ENCODE results near the gene CCDC93. TPM values are rescaled to one million over a fixed set of nuclear protein-coding genes. Genes with fewer than 3 reads are reported as not detected.

Gene CCDC93
- total and polyA plus RNA-seq, 2 of the 4 experiments (the other 2 are of a cell fraction): 8.1 to 17.2 TPM

- Histone ChIP-seq H3K4me2 (ENCODE audit: low read depth, low read length) (no peak overlapping the region; the same call in 1 of the 2 replicates), H3K9me1 (ENCODE audit: insufficient read depth, low read length) (no peaks in the 10 kb centered on the region)
Observed at GRCh38 chr2:118046634-118047210, 32.9 kb upstream of the CCDC93 start.

More at GRCh38 chr2:118046634-118047210, 32.9 kb upstream of the CCDC93 start:
- Histone ChIP-seq H2BK5ac (ENCODE audit: low read depth, low read length, poor library complexity, severe bottlenecking) (no peak overlapping the region), H4K5ac (ENCODE audit: low read depth, low read length) (no peak overlapping the region), H3K9me3 (ENCODE audit: control insufficient read depth, insufficient read depth, low read length) (no peaks in the 10 kb centered on the region), H3K27ac (ENCODE audit: insufficient read depth, low read length) (no peak overlapping the region), H2AFZ (replicated peaks; ENCODE audit: low read length, poor library complexity) (no peak overlapping the region), H3K56ac (ENCODE audit: extremely low read depth, insufficient read depth, low read length) (no peak overlapping the region), H3K4me3 (ENCODE audit: insufficient read depth, low read depth, low read length) (no peak overlapping the region), H3K18ac (ENCODE audit: low read depth, low read length) (no peak overlapping the region), H3K14ac (replicated peaks; ENCODE audit: low read depth, low read length) (no peak overlapping the region), H2AK5ac (ENCODE audit: low read depth, low read length) (no peak overlapping the region), H4K20me1 (ENCODE audit: insufficient read depth, low read length) (no peaks in the 10 kb centered on the region), H3K23ac (ENCODE audit: low read depth, low read length) (no peak overlapping the region), H4K91ac (ENCODE audit: insufficient read depth, low read depth, low read length) (no peak overlapping the region), H3K4me1 (ENCODE audit: control insufficient read depth, insufficient read depth, low read length) (no peaks in the 10 kb centered on the region), H2BK120ac (ENCODE audit: low read depth, low read length) (no peak overlapping the region), H3K36me3 (ENCODE audit: control insufficient read depth, insufficient read depth, low read length) (no peaks in the 10 kb centered on the region), H2BK20ac (ENCODE audit: low read depth, low read length) (no peak overlapping the region), H3K4ac (ENCODE audit: low read depth, low read length) (no peak overlapping the region), H2AK9ac (replicated peaks; ENCODE audit: low read depth, low read length, poor library complexity) (no peak overlapping the region), H2BK15ac (ENCODE audit: low read depth, low read length) (no peak overlapping the region), H4K8ac (ENCODE audit: low read depth in 2 of 2, low read length in 2 of 2) (no peak overlapping the region), H3K9ac (ENCODE audit: low read depth, low read length) (no peak overlapping the region), H3K79me1 (ENCODE audit: low read depth in 1 of 2, low read length in 2 of 2) (no peaks in the 10 kb centered on the region), H3K27me3 (ENCODE audit: control insufficient read depth, insufficient read depth, low read length) (peaks cover 21% of the 10 kb centered on the region)
- no TSS peak for BruUV-seq (replicated peaks)
- dilution Hi-C loops (cut with HindIII; ENCODE audit: low sequenced_read_pairs, unreplicated experiment): no loop called here
- DNase-seq: peak; percentile 53
- POLR2A ChIA-PET (ENCODE audit: unreplicated experiment): interaction anchor here (0.6 kb wide), 1 partner anchor 713 kb away, joined by 4 read pairs; no protein-coding TSS in a partner anchor
- TF ChIP-seq CTCF (conservative IDR thresholded peaks at IDR 0.05; ENCODE audit: low read depth, low read length) (peak; percentile 69), SMC3 (IDR thresholded peaks at IDR 0.05; ENCODE audit: low read depth, low read length) (peak; percentile 58), RAD21 (IDR thresholded peaks at IDR 0.05; ENCODE audit: low read length) (peak; percentile 69), USF2 (IDR thresholded peaks at IDR 0.05; ENCODE audit: low read depth, low read length) (no peak)
- no CpG with 5 or more reads among the region's 4 CpGs for WGBS, 2 experiments (ENCODE audit: extremely low coverage in 2 of 2, insufficient read length in 1 of 2)
- CTCF ChIA-PET: interaction anchor here (0.5 to 2.9 kb wide), 16 partner anchors 8 to 809 kb away, joined by 3 to 11 read pairs (median 4); no protein-coding TSS in a partner anchor
- intact Hi-C loops (cut with micrococcal nuclease): loop anchor here (1.0 to 5.0 kb wide), 4 partner anchors 156 to 818 kb away; no protein-coding TSS in a partner anchor
- ATAC-seq (ENCODE audit: low read depth): peak; percentile 81
- in situ Hi-C loops (cut with MboI; ENCODE audit: low sequenced_read_pairs): loop anchor here (25.0 kb wide), 1 partner anchor 816 kb away; no protein-coding TSS in a partner anchor

Data from IMR-90 (cell line).